Measurements from ENCODE around the gene MTTP. TPM values are rescaled to one million over a fixed set of nuclear protein-coding genes. Genes with fewer than 3 reads are reported as not detected.

MTTP gene
- total RNA-seq, 5 donors from 2014 or later (not counting 1 experiment from before 2014, with no cell fraction given): 0.19 to 0.75 (median 0.37) TPM; not detected in 1

- DNase-seq: no peak
- no peaks in the 10 kb centered on the region for H3K4me1 Mint-ChIP-seq
- H3K27me3 Mint-ChIP-seq: peaks cover 0 to 17% of the 10 kb centered on the region in 2 donors
- ChIA-PET CTCF (no interaction called here), POLR2A (no interaction called here)
- H3K27me3 ChIP-seq (replicated peaks in 1 of 2; ENCODE audit: control insufficient read depth in 2 of 2, extremely low read depth in 1 of 2, insufficient read depth in 2 of 2, low read length in 1 of 2): peaks cover 2 to 4% of the 10 kb centered on the region in 2 experiments
- no peaks in the 10 kb centered on the region for H3K9me3 ChIP-seq
- no peak for ATAC-seq (replicated peaks in 1 of 4)
- H3K27ac ChIP-seq (ENCODE audit: low read length): no peak overlapping the region
- no peaks in the 10 kb centered on the region for H3K36me3 Mint-ChIP-seq
- WGBS (ENCODE audit: insufficient coverage): no CpG with 5 or more reads among the region's 2 CpGs
- H3K9me3 Mint-ChIP-seq: no peaks in the 10 kb centered on the region
- no peaks in the 10 kb centered on the region for H3K36me3 ChIP-seq (ENCODE audit: control insufficient read depth in 2 of 2, extremely low read depth in 1 of 2, insufficient read depth in 1 of 2, low read length in 1 of 2)
- H3K4me3 Mint-ChIP-seq: no peak overlapping the region
- H3K27ac Mint-ChIP-seq: no peak overlapping the region
- no peak overlapping the region for H3K4me3 ChIP-seq (ENCODE audit: control insufficient read depth in 1 of 2, extremely low read depth in 1 of 2, low read length in 1 of 2)
- H3K4me1 ChIP-seq (ENCODE audit: control insufficient read depth in 1 of 2, extremely low read depth in 1 of 2, insufficient read depth in 2 of 2, low read length in 2 of 2): no peaks in the 10 kb centered on the region
Measured at GRCh38 chr4:99640676-99641075, 66.1 kb downstream of the MTTP start.

- Mint-ChIP-seq H3K9me3 (no peaks in the 10 kb centered on the region), H3K36me3 (no peaks in the 10 kb centered on the region), H3K4me3 (no peak overlapping the region), H3K4me1 (no peaks in the 10 kb centered on the region), H3K27me3 (peaks cover 0 to 12% of the 10 kb centered on the region in 2 donors), H3K27ac (no peak overlapping the region)
- H3K9me3 ChIP-seq: no peaks in the 10 kb centered on the region
- CTCF ChIA-PET: no interaction called here
- no peak overlapping the region for H3K27ac ChIP-seq (ENCODE audit: low read length)
- H3K36me3 ChIP-seq (ENCODE audit: control insufficient read depth in 2 of 2, extremely low read depth in 1 of 2, insufficient read depth in 1 of 2, low read length in 1 of 2): no peaks in the 10 kb centered on the region
- POLR2A ChIA-PET: no interaction called here
- DNase-seq (no peak), ATAC-seq (replicated peaks in 1 of 4) (no peak)
- WGBS (ENCODE audit: insufficient coverage): 81% methylated on average over 5 of the region's 7 CpGs
- H3K4me3 ChIP-seq (ENCODE audit: control insufficient read depth in 1 of 2, extremely low read depth in 1 of 2, low read length in 1 of 2): no peak overlapping the region
- no peaks in the 10 kb centered on the region for H3K4me1 ChIP-seq (ENCODE audit: control insufficient read depth in 1 of 2, extremely low read depth in 1 of 2, insufficient read depth in 2 of 2, low read length in 2 of 2)
- peaks cover 2 to 4% of the 10 kb centered on the region in 2 experiments for H3K27me3 ChIP-seq (replicated peaks in 1 of 2; ENCODE audit: control insufficient read depth in 2 of 2, extremely low read depth in 1 of 2, insufficient read depth in 2 of 2, low read length in 1 of 2)
Measured at GRCh38 chr4:99642725-99643489, 68.3 kb downstream of the MTTP start.

GRCh38 chr4:99644453-99644852, 69.8 kb downstream of the MTTP start:
- H3K27me3 ChIP-seq (replicated peaks in 1 of 2; ENCODE audit: control insufficient read depth in 2 of 2, extremely low read depth in 1 of 2, insufficient read depth in 2 of 2, low read length in 1 of 2): peaks cover 2 to 8% of the 10 kb centered on the region in 2 experiments
- Mint-ChIP-seq H3K27me3 (peaks cover 0 to 12% of the 10 kb centered on the region in 2 donors), H3K27ac (no peak overlapping the region), H3K9me3 (no peaks in the 10 kb centered on the region), H3K36me3 (no peaks in the 10 kb centered on the region), H3K4me1 (no peaks in the 10 kb centered on the region), H3K4me3 (no peak overlapping the region)
- H3K4me1 ChIP-seq (ENCODE audit: control insufficient read depth in 1 of 2, extremely low read depth in 1 of 2, insufficient read depth in 2 of 2, low read length in 2 of 2): no peaks in the 10 kb centered on the region
- H3K36me3 ChIP-seq (ENCODE audit: control insufficient read depth in 2 of 2, extremely low read depth in 1 of 2, insufficient read depth in 1 of 2, low read length in 1 of 2): no peaks in the 10 kb centered on the region
- WGBS (ENCODE audit: insufficient coverage): no CpG with 5 or more reads among the region's 5 CpGs
- ATAC-seq (replicated peaks in 1 of 4): no peak
- H3K9me3 ChIP-seq: no peaks in the 10 kb centered on the region
- H3K4me3 ChIP-seq (ENCODE audit: control insufficient read depth in 1 of 2, extremely low read depth in 1 of 2, low read length in 1 of 2): no peak overlapping the region
- ChIA-PET CTCF (interaction anchor here (0.7 kb wide), 3 partner anchors 23 to 191 kb away, joined by 3 to 6 read pairs (median 5); no protein-coding TSS in a partner anchor), POLR2A (interaction anchor here in 1 of 2 donors (0.7 to 1.1 kb wide), 2 partner anchors 12 to 1628 kb away, joined by 3 to 5 read pairs; no protein-coding TSS in a partner anchor)
- DNase-seq: no peak
- H3K27ac ChIP-seq (ENCODE audit: low read length): no peak overlapping the region

- H3K4me3 ChIP-seq (ENCODE audit: control insufficient read depth in 1 of 2, extremely low read depth in 1 of 2, low read length in 1 of 2): no peak overlapping the region
- H3K27ac Mint-ChIP-seq: no peak overlapping the region
- CTCF ChIA-PET: interaction anchor here in 1 of 2 donors (0.7 kb wide), 1 partner anchor 34 kb away, joined by 6 read pairs; no protein-coding TSS in a partner anchor
- DNase-seq (no peak), ATAC-seq (replicated peaks in 1 of 4) (no peak)
- H3K27me3 ChIP-seq (replicated peaks in 1 of 2; ENCODE audit: control insufficient read depth in 2 of 2, extremely low read depth in 1 of 2, insufficient read depth in 2 of 2, low read length in 1 of 2): peaks cover 2 to 10% of the 10 kb centered on the region in 2 experiments
- H3K27ac ChIP-seq (ENCODE audit: low read length): no peak overlapping the region
- no peaks in the 10 kb centered on the region for H3K36me3 Mint-ChIP-seq
- 100% methylated on average over 1 of the region's 1 CpG for WGBS (ENCODE audit: insufficient coverage)
- POLR2A ChIA-PET: interaction anchor here in 1 of 2 donors (1.1 kb wide), 1 partner anchor 13 kb away, joined by 5 read pairs; no protein-coding TSS in a partner anchor
- no peaks in the 10 kb centered on the region for H3K9me3 Mint-ChIP-seq
- peaks cover 0 to 11% of the 10 kb centered on the region in 2 donors for H3K27me3 Mint-ChIP-seq
- H3K4me1 ChIP-seq (ENCODE audit: control insufficient read depth in 1 of 2, extremely low read depth in 1 of 2, insufficient read depth in 2 of 2, low read length in 2 of 2): no peaks in the 10 kb centered on the region
- H3K36me3 ChIP-seq (ENCODE audit: control insufficient read depth in 2 of 2, extremely low read depth in 1 of 2, insufficient read depth in 1 of 2, low read length in 1 of 2): no peaks in the 10 kb centered on the region
- no peaks in the 10 kb centered on the region for H3K4me1 Mint-ChIP-seq
- H3K9me3 ChIP-seq: no peaks in the 10 kb centered on the region
- H3K4me3 Mint-ChIP-seq: no peak overlapping the region
Measured at GRCh38 chr4:99645036-99645435, 70.4 kb downstream of the MTTP start.

GRCh38 chr4:99645638-99646037, 71.0 kb downstream of the MTTP start:
- no peak overlapping the region for H3K4me3 Mint-ChIP-seq
- Histone ChIP-seq H3K4me1 (ENCODE audit: control insufficient read depth in 1 of 2, extremely low read depth in 1 of 2, insufficient read depth in 2 of 2, low read length in 2 of 2) (no peaks in the 10 kb centered on the region), H3K4me3 (ENCODE audit: control insufficient read depth in 1 of 2, extremely low read depth in 1 of 2, low read length in 1 of 2) (no peak overlapping the region), H3K36me3 (ENCODE audit: control insufficient read depth in 2 of 2, extremely low read depth in 1 of 2, insufficient read depth in 1 of 2, low read length in 1 of 2) (no peaks in the 10 kb centered on the region), H3K27me3 (replicated peaks in 1 of 2; ENCODE audit: control insufficient read depth in 2 of 2, extremely low read depth in 1 of 2, insufficient read depth in 2 of 2, low read length in 1 of 2) (peaks cover 2 to 12% of the 10 kb centered on the region in 2 experiments), H3K27ac (ENCODE audit: low read length) (no peak overlapping the region), H3K9me3 (no peaks in the 10 kb centered on the region)
- CTCF ChIA-PET: no interaction called here
- no peaks in the 10 kb centered on the region for H3K9me3 Mint-ChIP-seq
- H3K27me3 Mint-ChIP-seq: peaks cover 0 to 9% of the 10 kb centered on the region in 2 donors
- no peaks in the 10 kb centered on the region for H3K4me1 Mint-ChIP-seq
- H3K36me3 Mint-ChIP-seq: no peaks in the 10 kb centered on the region
- DNase-seq (no peak), ATAC-seq (replicated peaks in 1 of 4) (no peak)
- POLR2A ChIA-PET: interaction anchor here in 1 of 2 donors (0.6 kb wide), 1 partner anchor 32 kb away, joined by 3 read pairs; no protein-coding TSS in a partner anchor
- H3K27ac Mint-ChIP-seq: no peak overlapping the region

- ChIA-PET POLR2A (no interaction called here), CTCF (no interaction called here)
- no peaks in the 10 kb centered on the region for H3K9me3 ChIP-seq
- no peaks in the 10 kb centered on the region for H3K36me3 ChIP-seq (ENCODE audit: control insufficient read depth in 2 of 2, extremely low read depth in 1 of 2, insufficient read depth in 1 of 2, low read length in 1 of 2)
- Mint-ChIP-seq H3K4me3 (no peak overlapping the region), H3K4me1 (no peaks in the 10 kb centered on the region), H3K9me3 (no peaks in the 10 kb centered on the region), H3K27me3 (peaks cover 0 to 9% of the 10 kb centered on the region in 2 donors), H3K27ac (no peak overlapping the region), H3K36me3 (no peaks in the 10 kb centered on the region)
- no peak overlapping the region for H3K4me3 ChIP-seq (ENCODE audit: control insufficient read depth in 1 of 2, extremely low read depth in 1 of 2, low read length in 1 of 2)
- 94% methylated on average over 3 of the region's 4 CpGs for WGBS (ENCODE audit: insufficient coverage)
- no peaks in the 10 kb centered on the region for H3K4me1 ChIP-seq (ENCODE audit: control insufficient read depth in 1 of 2, extremely low read depth in 1 of 2, insufficient read depth in 2 of 2, low read length in 2 of 2)
- H3K27ac ChIP-seq (ENCODE audit: low read length): no peak overlapping the region
- ATAC-seq (replicated peaks in 1 of 4) (no peak), DNase-seq (no peak)
- H3K27me3 ChIP-seq (replicated peaks in 1 of 2; ENCODE audit: control insufficient read depth in 2 of 2, extremely low read depth in 1 of 2, insufficient read depth in 2 of 2, low read length in 1 of 2): peaks cover 2 to 12% of the 10 kb centered on the region in 2 experiments
Measured at GRCh38 chr4:99647071-99647470, 72.4 kb downstream of the MTTP start.

Data from T-cell (primary cell).